Peyer's patch (tissue), 4 donors: ENCODE data around the gene C4orf50.

ENCODE experiments used
- POLR2A ChIP-seq, 2 donors: fragments of 450-650 bp; IDR thresholded peaks; one replicate each; pipeline ENCODE4 v1.5.1; 2017; ENCODE audit warnings: antibody characterized with exemption in 2 of 2, mild to moderate bottlenecking in 2 of 2, moderate library complexity in 2 of 2
- TF ChIP-seq, protein P1 (sequence below), 6 experiments: fragments of 450-650 bp in 4 of 6; fragments of 200-600 bp in 2 of 6; sonication (generic) in 1 of 6; IDR thresholded peaks; one replicate each; pipeline ENCODE4 v1.5.1; 2017 to 2019; ENCODE audit warnings: antibody characterized with exemption in 6 of 6, mild to moderate bottlenecking in 3 of 6, moderate library complexity in 1 of 6

DNA sequence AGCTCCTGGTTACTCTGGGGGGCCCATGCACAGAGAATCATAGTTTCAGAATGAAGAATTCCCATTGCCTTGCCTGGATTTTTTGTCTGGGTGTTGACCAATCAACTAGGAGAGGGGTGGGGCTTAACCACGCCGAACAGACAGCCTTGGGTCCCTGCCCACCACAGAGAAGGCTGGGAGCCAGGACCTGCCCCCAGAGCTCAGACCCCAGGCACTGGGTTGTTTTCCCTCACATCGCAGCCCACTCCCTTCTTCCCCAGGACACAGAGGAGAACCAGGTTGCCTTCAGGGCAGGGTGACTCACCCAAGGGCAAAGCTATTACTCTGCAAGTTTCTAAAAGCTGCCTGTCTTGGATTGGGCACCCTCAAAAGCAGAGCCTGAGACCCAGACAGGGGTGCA, 102.0 kb downstream of the C4orf50 start:
- TF ChIP-seq, protein P1, sequence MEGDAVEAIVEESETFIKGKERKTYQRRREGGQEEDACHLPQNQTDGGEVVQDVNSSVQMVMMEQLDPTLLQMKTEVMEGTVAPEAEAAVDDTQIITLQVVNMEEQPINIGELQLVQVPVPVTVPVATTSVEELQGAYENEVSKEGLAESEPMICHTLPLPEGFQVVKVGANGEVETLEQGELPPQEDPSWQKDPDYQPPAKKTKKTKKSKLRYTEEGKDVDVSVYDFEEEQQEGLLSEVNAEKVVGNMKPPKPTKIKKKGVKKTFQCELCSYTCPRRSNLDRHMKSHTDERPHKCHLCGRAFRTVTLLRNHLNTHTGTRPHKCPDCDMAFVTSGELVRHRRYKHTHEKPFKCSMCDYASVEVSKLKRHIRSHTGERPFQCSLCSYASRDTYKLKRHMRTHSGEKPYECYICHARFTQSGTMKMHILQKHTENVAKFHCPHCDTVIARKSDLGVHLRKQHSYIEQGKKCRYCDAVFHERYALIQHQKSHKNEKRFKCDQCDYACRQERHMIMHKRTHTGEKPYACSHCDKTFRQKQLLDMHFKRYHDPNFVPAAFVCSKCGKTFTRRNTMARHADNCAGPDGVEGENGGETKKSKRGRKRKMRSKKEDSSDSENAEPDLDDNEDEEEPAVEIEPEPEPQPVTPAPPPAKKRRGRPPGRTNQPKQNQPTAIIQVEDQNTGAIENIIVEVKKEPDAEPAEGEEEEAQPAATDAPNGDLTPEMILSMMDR (IDR thresholded peaks at IDR 0.05): no peak
- no peak for TF ChIP-seq POLR2A (IDR thresholded peaks at IDR 0.05)
